A673 (cell line): ENCODE measurements around the gene ETDC.

Source experiments
- CTCF ChIP-seq: fragments of 300-800, 200-600 bp; sonication (generic); conservative IDR thresholded peaks from 2 replicates; pipeline ENCODE4 v1.5.1; 2017; ENCODE audit warnings: low read depth, mild to moderate bottlenecking, antibody characterized with exemption, low read length, moderate library complexity, mixed read lengths
- EZH2 ChIP-seq: fragments of 200-600 bp; sonication (generic); IDR thresholded peaks from 2 replicates; pipeline ENCODE4 v1.6.1; 2017; ENCODE audit warnings: borderline replicate concordance, low read depth, mild to moderate bottlenecking, mixed read lengths, antibody characterized with exemption, low read length; ENCODE audit not compliant: poor library complexity, severe bottlenecking

- TF ChIP-seq CTCF (no peak), EZH2 (no peak)
These were observed 13.4 kb upstream of the ETDC start for GRCh38 chrX:135295944-135296305.
